ENCODE measurements around the gene SMAD5.

The SMAD5 gene

GRCh38 chr5:136226401-136226800 lies 93.8 kb downstream of the SMAD5 start:
- DNase-seq: no peak

DNA sequence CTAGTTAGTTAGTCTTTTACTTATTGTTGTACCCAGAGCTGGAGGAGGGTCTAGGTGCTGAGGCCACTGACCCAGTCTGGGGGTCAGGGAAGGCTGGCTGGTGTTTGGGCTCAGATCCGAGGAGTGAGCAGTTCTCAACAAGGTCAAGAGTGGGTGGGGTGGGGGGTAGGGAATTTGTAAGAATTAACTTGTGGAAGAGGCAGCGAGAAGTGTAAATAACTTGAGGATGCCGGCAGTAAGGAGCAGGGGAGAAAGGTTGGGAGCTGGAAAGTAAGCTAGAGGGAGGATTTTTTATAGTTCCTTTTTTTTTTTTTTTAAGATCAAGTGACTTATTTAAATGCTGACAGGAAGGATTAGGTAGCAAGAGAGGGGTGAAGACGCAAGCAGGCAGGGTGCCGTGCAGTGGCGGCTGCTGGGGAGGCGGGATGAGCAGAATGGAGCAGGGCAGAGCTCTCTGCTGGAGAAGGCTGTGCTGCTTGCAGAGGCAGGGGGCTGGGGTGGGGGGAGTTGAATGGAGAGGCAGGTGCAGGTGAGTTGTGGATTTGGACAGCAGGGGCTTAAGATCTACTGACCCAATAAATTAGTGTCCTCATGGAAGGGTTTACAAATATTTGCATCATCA lies 95.6 kb downstream of the SMAD5 start:
- no peak for DNase-seq

- no peak for DNase-seq
Observed at GRCh38 chr5:136230176-136230575, 97.5 kb downstream of the SMAD5 start.

DNA sequence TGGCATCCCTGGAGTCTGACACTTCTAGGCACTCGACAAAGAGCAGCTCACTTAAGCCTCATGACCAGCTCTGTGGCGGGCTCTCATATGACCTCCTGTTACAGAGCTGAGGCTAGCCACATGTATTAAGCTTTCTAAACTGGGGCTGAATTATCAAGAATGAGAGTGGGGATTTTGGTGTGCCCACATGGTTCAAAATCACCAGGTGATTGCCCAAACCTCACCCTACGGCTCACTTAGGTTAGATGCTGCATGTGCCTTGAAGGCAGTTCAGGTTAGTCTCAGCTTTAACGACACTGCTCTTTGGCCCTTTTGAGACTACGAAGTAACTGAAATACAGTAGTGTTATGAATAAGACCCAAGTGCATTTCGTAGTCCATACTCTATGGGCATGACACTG lies 99.7 kb downstream of the SMAD5 start:
- no peak for DNase-seq

Measured in fibroblast of skin of right quadriceps (primary cell).